Tibial artery (tissue), 4 donors: Measurements from ENCODE around the gene SLX9.

Experiments
- DNase-seq, 2 donors: peaks; one replicate each; pipeline ENCODE4 v3.0.0-alpha.2; 2019
- H3K27ac ChIP-seq, 2 donors: fragments of 200-600 bp; sonication (generic) in 1 of 2; 1 replicate in 1 of 2; 2 replicates in 1 of 2; pipeline ENCODE4 v1.5.1; 2018 to 2019; ENCODE audit warnings: mild to moderate bottlenecking in 1 of 2
- H3K27me3 ChIP-seq, 2 donors: fragments of 200-600 bp; sonication (generic) in 1 of 2; one replicate each; pipeline versions ENCODE4 v1.5.1 to v1.6.0; 2016 to 2019
- H3K36me3 ChIP-seq, 3 donors: fragments of 200-600 bp; sonication (generic) in 2 of 3; one replicate each; pipeline ENCODE4 v1.5.1; 2016 to 2019; ENCODE audit warnings: mild to moderate bottlenecking in 2 of 3
- H3K4me1 ChIP-seq, 4 donors: fragments of 200-600 bp; sonication (generic) in 2 of 4; 1 replicate in 3 of 4; 2 replicates in 1 of 4; pipeline ENCODE4 v1.5.1; 2016 to 2019
- H3K4me3 ChIP-seq, 2 donors: fragments of 200-600 bp; sonication (generic) in 1 of 2; 1 replicate in 1 of 2; 2 replicates in 1 of 2; pipeline ENCODE4 v1.5.1; 2018 to 2019; ENCODE audit warnings: mild to moderate bottlenecking in 2 of 2
- H3K9me3 ChIP-seq, 3 donors: fragments of 200-600 bp; sonication (generic) in 1 of 3; one replicate each; pipeline ENCODE4 v1.5.1; 2016 to 2019
- CTCF ChIP-seq, 2 experiments: fragments of 200-600 bp in 1 of 2; fragments of 450-650 bp in 1 of 2; IDR thresholded peaks; one replicate each; pipeline ENCODE4 v1.5.1; 2017 to 2019; ENCODE audit warnings: antibody characterized with exemption in 2 of 2, mild to moderate bottlenecking in 1 of 2, moderate library complexity in 1 of 2
- intact Hi-C: fragments of 100-400 bp; cut with DNase I; formaldehyde crosslinking; loops from one replicate; pipeline ENCODE4 v1.15.0; 2023; ENCODE audit warnings: low total_unique reads

The SLX9 gene

GRCh38 chr21:45026066-45026745, 86.4 kb downstream of the SLX9 start:
- no peaks in the 10 kb centered on the region for H3K9me3 ChIP-seq
- no peak overlapping the region for H3K4me3 ChIP-seq
- peak in 1 of 2 donors; percentile 88 for DNase-seq
- TF ChIP-seq CTCF (IDR thresholded peaks at IDR 0.05): no peak
- no peaks in the 10 kb centered on the region for H3K27me3 ChIP-seq
- H3K36me3 ChIP-seq: no peaks in the 10 kb centered on the region
- intact Hi-C loops: no loop called here
- peak overlapping the region; percentile 76 to 100 for H3K27ac ChIP-seq
- peaks cover 10 to 63% (median 39%) of the 10 kb centered on the region in 4 donors for H3K4me1 ChIP-seq
